DOHH2 (cell line): ENCODE measurements around the gene TBC1D16.

Experiments
- H3F3A ChIP-seq: fragments of 200-600 bp; sonication (generic), shearing (Covaris generic); 2 replicates; pipeline ENCODE4 v1.6.0; 2016; ENCODE audit warnings: antibody characterized with exemption, mild to moderate bottlenecking; ENCODE audit not compliant: control insufficient read depth, insufficient read depth
- H3K27ac ChIP-seq: fragments of 200-600 bp; sonication (generic); 2 replicates; pipeline ENCODE4 v1.5.1; 2014; ENCODE audit warnings: low read depth, mild to moderate bottlenecking, low read length, moderate library complexity
- H3K27me3 ChIP-seq: fragments of 200-600 bp; sonication (generic); 2 replicates; pipeline ENCODE4 v1.6.1; 2014; ENCODE audit warnings: mild to moderate bottlenecking, low read length, mixed read lengths; ENCODE audit not compliant: control insufficient read depth
- H3K36me3 ChIP-seq: fragments of 200-600 bp; sonication (generic); 2 replicates; pipeline ENCODE4 v1.6.1; 2014; ENCODE audit warnings: mild to moderate bottlenecking, low read length, moderate library complexity, mixed read lengths; ENCODE audit not compliant: control insufficient read depth
- H3K4me1 ChIP-seq: fragments of 200-600 bp; sonication (generic); 2 replicates; pipeline ENCODE4 v1.6.1; 2014; ENCODE audit warnings: mild to moderate bottlenecking, low read length, mixed read lengths; ENCODE audit not compliant: control insufficient read depth
- H3K4me2 ChIP-seq: fragments of 200-600 bp; sonication (generic); 2 replicates; pipeline ENCODE4 v1.6.0; 2014; ENCODE audit warnings: mild to moderate bottlenecking, low read length, moderate library complexity
- H3K4me3 ChIP-seq: fragments of 200-600 bp; sonication (generic); 2 replicates; pipeline ENCODE4 v1.5.1; 2014; ENCODE audit warnings: mild to moderate bottlenecking, low read length, mixed read lengths
- H3K79me2 ChIP-seq: fragments of 200-600 bp; sonication (generic); 2 replicates; pipeline ENCODE4 v1.6.1; 2014; ENCODE audit warnings: mild to moderate bottlenecking, low read length, mixed read lengths; ENCODE audit not compliant: control insufficient read depth
- H3K9me2 ChIP-seq: fragments of 200-600 bp; sonication (generic); replicated peaks from 2 replicates; pipeline ENCODE4 v1.6.1; 2014; ENCODE audit warnings: mild to moderate bottlenecking, low read length, mixed read lengths; ENCODE audit not compliant: control insufficient read depth
- H3K9me3 ChIP-seq: fragments of 200-600 bp; sonication (generic); 2 replicates; pipeline ENCODE4 v1.6.1; 2014; ENCODE audit warnings: antibody characterized with exemption, low read length, mixed read lengths; ENCODE audit not compliant: control insufficient read depth, insufficient read depth
- H4K20me1 ChIP-seq: fragments of 200-600 bp; sonication (generic); 2 replicates; pipeline ENCODE4 v1.6.0; 2014; ENCODE audit warnings: low read depth, mild to moderate bottlenecking, antibody characterized with exemption, low read length, moderate library complexity; ENCODE audit not compliant: control insufficient read depth, insufficient read depth
- EZH2phosphoT487 ChIP-seq: fragments of 200-600 bp; sonication (generic); IDR thresholded peaks from 2 replicates; pipeline ENCODE4 v1.6.1; 2017; ENCODE audit warnings: borderline replicate concordance, mild to moderate bottlenecking, antibody characterized with exemption, low read length, moderate library complexity, mixed read lengths
- TF ChIP-seq, protein P1 (sequence below): fragments of 200-600 bp; sonication (generic); IDR thresholded peaks from one replicate; pipeline ENCODE4 v1.5.1; 2014; ENCODE audit warnings: antibody characterized with exemption, mild to moderate bottlenecking, low read depth, low read length; ENCODE audit not compliant: poor library complexity, severe bottlenecking

Gene TBC1D16

DNA sequence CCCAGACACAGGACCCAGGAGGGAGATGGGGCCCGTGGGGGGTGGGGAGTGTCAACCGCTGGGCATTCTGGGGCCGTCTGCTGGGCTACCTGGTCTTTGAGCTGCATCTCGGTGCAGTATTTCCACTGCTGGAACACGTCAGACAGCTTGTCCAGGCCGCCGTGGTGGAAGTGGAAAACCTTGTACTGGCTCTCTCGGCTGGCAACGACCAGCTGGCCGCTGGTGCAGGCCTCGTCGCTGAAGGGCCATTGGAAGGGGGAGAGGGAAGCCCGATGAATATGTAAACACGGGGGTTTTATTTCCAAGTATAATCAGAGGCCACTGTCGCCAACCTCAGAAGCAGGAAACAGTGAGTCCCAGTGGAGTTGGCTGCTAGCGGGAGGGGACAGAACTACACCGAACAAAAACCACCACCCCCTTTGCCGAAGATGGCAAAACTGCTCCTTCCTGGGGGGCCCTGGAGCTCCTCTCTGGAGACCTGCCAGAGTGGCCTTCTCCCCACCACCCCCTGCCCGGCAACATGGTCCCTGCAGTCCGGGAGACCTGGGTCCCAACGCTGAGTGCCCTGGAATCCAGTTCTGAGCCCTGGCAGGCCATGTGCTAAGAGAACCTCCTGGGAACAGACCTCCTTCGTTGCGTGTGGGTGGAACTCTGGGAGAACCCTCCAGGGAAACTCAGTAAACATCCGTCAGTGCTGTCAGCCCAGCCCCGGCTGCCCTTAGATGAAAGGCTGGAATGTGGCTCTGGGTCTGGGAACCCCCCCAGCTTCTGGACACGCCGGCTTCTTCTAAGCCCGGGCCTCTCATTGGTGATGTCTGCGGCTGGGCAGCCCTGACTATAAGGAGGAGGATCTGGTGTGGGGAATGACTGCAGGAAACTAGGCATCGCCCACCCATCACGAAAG is 84.1 kb downstream of the TBC1D16 start:
- no peaks in the 10 kb centered on the region for H3K79me2 ChIP-seq
- H3K27me3 ChIP-seq = no peaks in the 10 kb centered on the region
- no peaks in the 10 kb centered on the region for H3K4me1 ChIP-seq
- no peaks in the 10 kb centered on the region for H3F3A ChIP-seq
- no peak overlapping the region for H3K4me3 ChIP-seq
- no peaks in the 10 kb centered on the region for H3K9me3 ChIP-seq
- no peak overlapping the region for H3K27ac ChIP-seq
- no peak overlapping the region for H3K4me2 ChIP-seq
- TF ChIP-seq EZH2phosphoT487 = no peak
- TF ChIP-seq, protein P1, sequence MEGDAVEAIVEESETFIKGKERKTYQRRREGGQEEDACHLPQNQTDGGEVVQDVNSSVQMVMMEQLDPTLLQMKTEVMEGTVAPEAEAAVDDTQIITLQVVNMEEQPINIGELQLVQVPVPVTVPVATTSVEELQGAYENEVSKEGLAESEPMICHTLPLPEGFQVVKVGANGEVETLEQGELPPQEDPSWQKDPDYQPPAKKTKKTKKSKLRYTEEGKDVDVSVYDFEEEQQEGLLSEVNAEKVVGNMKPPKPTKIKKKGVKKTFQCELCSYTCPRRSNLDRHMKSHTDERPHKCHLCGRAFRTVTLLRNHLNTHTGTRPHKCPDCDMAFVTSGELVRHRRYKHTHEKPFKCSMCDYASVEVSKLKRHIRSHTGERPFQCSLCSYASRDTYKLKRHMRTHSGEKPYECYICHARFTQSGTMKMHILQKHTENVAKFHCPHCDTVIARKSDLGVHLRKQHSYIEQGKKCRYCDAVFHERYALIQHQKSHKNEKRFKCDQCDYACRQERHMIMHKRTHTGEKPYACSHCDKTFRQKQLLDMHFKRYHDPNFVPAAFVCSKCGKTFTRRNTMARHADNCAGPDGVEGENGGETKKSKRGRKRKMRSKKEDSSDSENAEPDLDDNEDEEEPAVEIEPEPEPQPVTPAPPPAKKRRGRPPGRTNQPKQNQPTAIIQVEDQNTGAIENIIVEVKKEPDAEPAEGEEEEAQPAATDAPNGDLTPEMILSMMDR = no peak
- no peaks in the 10 kb centered on the region for H3K36me3 ChIP-seq
- H3K9me2 ChIP-seq = no peaks in the 10 kb centered on the region
- no peaks in the 10 kb centered on the region for H4K20me1 ChIP-seq

DNA sequence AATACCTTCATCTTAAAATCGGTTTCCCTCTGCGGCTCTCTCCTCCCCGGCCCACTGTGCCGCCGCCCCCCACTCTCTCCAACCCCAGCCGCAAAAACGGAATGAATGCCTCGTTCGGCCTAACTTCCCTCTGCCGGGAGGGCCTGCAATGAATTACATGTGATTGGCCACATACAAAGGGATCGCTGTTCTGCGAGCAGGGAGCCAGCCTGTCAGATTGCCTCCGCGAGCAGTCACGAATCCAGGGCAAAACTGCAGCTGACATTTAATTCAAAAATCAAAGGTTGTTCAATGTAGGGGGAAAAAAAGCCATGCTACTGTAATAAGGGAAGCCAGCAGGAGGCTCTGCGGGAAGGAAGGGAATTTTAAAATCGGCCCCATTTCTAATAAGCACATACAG is 84.9 kb downstream of the TBC1D16 start:
- Histone ChIP-seq H3F3A (no peaks in the 10 kb centered on the region), H3K4me2 (no peak overlapping the region), H3K4me3 (no peak overlapping the region), H3K9me2 (no peaks in the 10 kb centered on the region), H3K79me2 (no peaks in the 10 kb centered on the region), H4K20me1 (no peaks in the 10 kb centered on the region), H3K9me3 (no peaks in the 10 kb centered on the region), H3K36me3 (no peaks in the 10 kb centered on the region), H3K4me1 (no peaks in the 10 kb centered on the region), H3K27ac (no peak overlapping the region), H3K27me3 (no peaks in the 10 kb centered on the region)
- TF ChIP-seq, protein P1 = no peak
- TF ChIP-seq EZH2phosphoT487 = no peak

DNA sequence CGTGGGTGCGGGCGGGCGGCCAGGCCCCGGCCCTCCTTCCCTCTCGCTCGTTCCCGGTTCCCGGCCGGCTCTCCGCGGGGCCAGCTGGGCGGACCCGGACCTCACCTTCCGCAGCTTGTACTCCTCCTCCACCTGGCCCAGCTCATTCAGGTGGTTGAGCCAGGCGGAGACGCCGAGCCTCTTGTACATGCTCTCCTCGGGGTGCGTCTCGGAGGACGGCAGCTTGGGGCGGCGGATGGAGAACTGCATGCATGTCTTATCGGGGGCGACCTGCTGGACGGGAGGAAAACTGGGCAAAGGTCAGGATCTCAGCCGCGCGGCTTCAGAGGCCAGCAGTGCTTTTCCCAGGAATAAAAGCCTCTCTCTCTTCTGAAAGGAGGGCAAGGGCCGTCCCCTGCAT is 85.4 kb downstream of the TBC1D16 start:
- no peaks in the 10 kb centered on the region for H3K79me2 ChIP-seq
- H3K36me3 ChIP-seq = no peaks in the 10 kb centered on the region
- no peaks in the 10 kb centered on the region for H3K9me2 ChIP-seq
- no peak overlapping the region for H3K4me2 ChIP-seq
- no peaks in the 10 kb centered on the region for H3K4me1 ChIP-seq
- H3K4me3 ChIP-seq = no peak overlapping the region
- TF ChIP-seq, protein P1 = no peak
- TF ChIP-seq EZH2phosphoT487 = no peak
- H3K27me3 ChIP-seq = no peaks in the 10 kb centered on the region
- no peaks in the 10 kb centered on the region for H3F3A ChIP-seq
- no peaks in the 10 kb centered on the region for H3K9me3 ChIP-seq
- H4K20me1 ChIP-seq = no peaks in the 10 kb centered on the region
- no peak overlapping the region for H3K27ac ChIP-seq
